ENCODE measurements around the gene NUDT2.

Gene NUDT2

DNA sequence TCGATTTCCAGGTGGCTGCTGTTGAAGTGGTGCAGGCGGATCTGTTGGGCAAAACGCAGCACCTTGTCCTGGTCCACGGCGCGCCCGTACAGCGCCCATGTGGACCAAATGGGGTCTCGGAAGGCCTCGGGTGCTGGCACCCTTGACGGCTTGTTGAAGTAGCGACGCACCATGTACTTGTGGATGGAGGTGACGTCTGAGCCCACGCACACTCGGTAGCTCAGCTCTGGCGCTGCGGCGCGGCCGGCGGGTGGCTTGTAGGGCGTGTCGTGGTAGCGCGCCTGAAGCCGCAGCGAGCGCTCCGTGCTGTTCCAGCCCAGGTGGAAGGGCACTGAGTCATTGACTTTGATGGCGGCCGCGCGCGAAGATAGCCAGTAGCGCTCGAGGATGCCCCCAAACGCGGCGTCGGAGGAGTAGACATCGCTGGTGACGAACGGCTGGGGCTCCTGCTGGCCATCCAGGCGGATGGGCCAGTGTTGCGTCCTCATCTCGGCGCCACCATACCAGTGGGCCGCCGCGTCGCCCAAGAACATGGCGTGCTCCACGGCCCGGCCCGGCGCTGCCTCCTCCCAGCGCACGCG, 42.6 kb downstream of the NUDT2 start:
- no peak for DNase-seq

DNA sequence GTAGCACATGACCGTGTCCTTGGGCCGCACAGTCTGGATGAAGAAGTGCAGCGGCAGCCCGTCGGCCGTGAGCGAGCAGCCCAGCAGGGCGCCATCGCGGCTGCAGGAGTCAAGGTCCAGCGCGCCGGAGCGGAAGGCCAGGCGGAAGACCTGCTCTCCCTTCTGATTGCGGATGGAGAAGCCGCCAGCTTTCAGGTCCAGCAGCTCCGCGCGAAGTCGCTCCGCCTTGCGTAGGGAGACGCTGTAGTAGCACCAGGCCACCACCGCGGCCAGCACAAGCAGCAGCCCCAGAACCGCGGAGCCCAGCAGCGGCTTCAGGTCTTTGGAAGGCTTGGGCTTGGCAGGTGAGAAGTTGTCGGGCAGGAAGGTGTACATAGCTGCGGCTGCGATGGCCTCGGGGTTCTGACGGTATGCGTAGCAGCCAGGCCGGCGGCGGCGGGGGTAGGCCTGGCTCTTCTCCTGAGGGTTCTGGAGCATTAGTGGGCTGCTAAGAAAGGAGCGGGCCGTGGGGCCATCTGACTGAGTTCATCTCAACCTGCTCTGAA, 43.2 kb downstream of the NUDT2 start:
- no peak for DNase-seq

DNA sequence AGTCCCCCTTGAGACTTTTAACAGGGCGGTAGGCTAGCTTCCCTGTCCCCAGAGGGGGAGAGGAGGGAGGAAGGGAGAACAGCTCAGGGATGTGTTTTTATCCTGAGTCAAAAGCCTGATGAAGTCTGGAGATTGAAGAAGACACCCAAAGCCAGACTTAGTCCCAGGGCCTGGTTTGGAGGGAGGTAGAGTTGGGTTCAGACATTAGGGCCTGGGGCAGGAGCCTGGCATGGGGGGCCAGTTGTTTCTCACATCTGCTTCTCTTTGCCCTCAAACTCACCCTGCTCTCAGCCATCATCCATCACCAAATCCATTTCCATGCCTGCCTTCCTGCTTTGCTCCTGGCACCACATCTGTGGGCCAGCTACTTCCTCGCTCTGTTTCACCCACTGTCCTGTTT, 44.4 kb downstream of the NUDT2 start:
- DNase-seq, result no peak

DNA sequence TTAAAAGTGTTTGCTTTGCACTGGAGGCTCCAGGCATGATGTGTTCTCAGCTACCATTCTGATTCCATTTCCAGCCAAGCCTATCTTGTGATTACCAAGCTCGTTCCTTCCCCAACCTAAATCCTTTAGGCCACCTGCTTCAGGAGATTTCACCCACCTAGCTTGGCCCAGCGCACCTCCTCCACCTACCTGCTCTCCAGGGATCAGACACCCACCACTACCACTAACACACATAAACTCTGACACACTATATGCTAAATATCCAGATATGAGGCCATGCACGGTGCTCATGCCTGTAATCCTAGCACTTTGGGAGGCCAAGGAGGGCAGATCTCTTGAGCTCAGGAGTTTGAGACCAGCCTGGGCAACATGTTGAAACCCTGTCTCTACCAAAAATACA, 45.0 kb downstream of the NUDT2 start:
- DNase-seq, result no peak

DNA sequence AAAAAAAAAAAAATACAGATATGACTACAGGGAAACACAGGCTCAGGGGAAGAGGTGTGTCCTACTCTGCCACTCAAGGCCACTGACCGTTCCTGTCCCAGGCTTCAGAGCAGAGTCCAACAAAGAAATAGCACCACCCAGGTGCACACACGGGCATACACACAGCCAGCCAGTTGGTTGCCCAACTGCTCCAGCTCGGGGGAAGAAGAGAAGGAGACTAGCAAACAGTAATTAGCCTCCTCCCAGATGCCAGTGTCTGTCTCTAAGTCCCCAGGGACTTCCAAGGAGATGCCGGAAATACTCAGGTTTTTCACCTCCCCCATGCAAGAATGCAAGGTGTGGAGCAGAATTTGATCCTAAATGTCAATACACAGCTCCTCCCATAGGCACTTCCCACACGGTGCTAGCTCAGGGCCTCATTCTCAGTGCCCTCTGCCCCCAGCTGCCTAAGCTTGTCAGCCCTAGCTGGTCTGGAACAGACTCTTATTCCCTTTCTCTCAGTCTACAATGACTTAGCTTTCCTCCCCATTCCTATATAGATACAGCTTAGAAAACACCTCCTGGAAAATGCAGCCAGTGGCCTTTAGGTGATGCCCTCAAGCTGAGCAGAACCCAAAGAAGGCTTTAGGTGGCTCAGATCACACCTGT, 45.7 kb downstream of the NUDT2 start:
- DNase-seq, result no peak

DNA sequence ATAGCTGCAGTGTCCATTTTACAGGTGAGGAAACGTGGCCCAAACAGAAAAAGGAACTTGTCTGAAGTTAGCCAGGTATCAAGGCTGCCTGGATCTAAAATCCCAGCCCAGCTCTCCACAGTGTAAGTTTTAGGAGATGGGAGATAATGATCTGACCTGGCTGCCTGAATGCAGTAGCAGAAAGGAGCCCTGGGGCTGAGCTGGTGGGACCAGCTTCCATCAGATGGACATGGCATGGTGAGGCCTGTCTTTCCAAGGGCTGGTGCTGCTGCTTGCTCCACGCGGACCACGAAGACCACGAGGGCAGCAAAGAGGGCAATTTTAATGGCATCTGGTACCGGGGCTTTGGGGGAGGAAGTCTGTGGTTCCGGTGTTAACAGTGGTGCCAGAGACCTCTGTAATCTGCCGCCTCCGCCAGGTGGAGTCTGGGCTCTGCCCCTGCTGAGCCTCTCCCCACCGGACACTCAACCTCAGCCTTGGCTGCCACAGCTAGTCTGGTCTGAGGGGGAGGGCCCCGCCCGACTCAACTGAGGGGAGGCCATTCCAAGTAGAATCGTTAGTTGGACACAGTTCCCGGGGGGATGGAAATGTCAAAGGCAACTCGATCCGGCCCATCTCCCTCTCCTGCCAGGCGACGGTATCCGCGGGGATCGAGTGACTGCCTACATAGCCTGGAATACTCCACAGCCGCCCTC, 46.7 kb downstream of the NUDT2 start:
- DNase-seq, result peak; percentile 44

DNA sequence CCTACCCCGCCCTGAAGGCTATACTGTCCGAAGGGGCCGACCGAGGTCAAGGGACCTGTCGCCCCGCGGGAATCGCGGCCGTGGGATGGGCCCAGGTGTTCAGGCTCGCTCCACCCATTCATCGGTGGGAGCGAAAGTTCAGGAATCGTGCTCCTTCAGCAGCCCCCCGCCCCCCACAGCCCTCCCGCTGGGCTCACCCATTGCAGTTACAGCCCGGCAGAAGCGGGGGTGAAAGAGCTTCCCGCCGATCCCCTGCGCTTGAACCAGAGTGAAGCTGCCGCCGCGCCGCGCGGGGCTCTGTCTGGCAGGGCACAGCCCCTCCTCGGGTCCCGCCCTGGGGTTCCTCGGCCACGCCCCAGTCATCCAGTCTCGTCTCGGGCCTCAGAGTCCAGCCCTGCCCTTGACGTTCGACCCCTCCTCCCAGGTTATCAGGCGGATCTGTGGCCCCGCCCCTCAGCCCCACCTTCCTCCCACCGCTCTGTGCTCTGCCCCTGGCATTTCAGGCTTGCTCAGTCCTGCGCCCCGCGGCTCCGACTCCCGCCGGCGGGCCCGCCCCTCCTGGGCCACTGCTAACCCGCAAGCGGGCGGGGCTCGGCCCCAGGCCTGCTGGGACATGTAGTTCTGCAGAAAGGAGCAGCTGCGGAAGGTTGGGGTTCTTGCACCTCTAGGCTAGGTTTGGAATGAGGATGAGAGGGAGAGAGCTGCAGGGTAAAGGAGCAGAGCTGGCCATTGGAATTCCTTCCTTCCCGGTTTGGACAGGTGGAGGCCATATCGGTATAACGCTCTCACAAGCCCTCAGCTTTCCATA, 47.4 kb downstream of the NUDT2 start, which contains the start of gene MYORG:
Gene MYORG, minus strand, starts transcription at position 303 of the 808 bp plus-strand sequence. CDS start 3,955 bp downstream, outside the sequence.
- peak; percentile 98 for DNase-seq

DNA sequence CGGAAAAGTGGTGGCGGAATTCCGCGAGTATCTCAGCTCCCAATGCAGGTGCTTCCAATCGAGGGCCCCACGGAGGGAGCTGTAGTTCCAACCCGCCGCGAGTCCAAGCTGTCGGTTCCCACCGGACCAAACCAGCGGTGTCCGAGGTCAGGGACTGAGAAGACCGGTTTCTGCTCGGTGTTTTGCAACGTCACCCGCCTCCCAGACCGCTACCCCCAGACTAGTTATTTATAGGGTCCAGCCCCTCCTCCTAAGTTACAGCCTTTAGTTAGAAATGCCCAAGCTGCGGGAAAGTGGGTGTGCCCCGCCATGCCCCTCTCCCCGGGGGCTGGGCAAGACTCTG, 48.0 kb downstream of the NUDT2 start:
- DNase-seq, result no peak

DNA sequence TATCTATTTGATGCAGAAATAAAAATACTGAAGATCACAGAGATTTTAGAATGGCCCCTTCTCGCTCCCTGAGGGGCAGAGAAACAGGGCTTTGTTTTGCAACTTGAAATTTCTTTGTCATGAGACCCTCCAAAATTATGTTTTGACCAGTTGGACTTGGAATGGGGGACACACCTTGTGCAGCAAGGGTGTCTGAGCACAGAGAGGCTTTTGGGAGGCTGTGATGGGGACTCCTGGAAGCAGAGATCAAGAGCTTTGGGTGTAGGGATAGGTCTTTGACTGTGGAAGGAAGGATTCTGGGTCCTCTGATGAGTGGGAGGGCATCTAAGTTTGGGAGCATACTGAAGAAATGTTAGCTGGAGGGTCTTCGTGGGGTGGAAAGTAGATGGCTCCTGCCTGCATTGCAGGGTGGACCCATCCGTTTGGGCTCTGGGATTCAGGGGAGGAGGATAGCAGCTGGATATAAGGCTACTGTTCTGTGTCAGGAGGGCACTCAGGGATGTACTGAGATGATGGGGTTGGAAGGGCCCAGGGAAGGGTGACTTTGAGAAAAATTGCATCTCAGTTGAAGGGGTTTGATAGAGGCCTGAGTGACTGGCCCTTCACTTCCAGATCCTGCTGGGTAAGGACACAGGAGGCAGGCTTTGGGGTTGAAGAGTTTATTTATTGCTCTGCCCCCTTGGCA, 49.1 kb downstream of the NUDT2 start:
- no peak for DNase-seq

DNA sequence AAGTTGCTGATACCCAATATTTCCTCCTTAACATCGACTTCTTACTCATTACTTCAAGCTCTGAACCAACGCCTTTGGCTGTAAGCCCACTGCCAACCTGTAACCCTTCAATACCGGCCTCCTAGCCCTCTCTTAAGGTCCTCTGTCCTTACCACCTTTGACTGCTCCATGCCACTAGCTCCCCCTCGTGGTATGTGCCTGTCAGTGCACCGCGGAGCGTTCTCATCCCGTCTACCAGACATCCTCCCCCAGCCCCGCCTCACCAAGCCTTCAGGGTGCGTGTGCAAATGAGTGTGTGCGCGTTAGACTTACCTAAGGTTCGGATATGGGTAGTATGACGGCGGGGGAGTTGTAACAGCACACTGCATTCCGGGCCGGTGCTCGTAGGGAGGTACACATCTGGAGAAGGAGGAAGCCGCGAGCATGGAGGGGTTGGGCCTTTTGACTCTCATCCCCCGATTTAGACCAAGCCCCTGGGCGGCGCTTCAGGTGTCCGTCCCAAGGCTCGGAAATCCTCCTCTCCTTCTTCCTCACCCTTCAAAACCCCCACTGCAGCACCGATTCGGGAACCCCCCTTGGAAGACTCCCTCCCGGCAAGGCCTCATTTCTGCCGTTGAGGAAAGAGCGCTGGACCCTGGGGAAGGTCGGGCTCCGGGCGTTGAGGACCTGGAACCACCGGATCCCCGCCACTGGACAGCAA, 50.1 kb downstream of the NUDT2 start:
- DNase-seq, result peak; percentile 89

DNA sequence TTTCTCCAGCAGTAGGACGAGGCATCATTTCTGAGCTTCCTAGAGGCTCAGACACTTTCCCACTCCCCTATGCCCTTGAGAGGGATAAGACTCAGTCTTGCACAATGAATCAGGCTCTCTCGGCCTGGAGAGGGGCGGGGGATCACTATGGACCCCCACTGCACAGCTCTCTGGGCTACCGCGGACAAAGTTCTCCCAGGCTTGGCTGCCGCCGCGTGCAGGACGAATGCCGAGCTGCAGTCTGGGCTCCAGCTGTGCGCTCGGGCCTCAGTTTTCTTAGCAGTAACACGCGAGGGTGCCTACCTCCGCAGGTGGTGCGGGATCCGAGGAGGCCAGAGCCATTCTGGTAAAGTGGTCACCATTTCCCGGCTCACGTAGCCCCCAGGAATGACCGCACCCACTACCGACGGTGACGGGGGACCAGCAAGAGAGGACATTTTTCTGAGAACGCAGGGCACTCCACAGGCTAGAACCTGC, 50.7 kb downstream of the NUDT2 start:
- no peak for DNase-seq

DNA sequence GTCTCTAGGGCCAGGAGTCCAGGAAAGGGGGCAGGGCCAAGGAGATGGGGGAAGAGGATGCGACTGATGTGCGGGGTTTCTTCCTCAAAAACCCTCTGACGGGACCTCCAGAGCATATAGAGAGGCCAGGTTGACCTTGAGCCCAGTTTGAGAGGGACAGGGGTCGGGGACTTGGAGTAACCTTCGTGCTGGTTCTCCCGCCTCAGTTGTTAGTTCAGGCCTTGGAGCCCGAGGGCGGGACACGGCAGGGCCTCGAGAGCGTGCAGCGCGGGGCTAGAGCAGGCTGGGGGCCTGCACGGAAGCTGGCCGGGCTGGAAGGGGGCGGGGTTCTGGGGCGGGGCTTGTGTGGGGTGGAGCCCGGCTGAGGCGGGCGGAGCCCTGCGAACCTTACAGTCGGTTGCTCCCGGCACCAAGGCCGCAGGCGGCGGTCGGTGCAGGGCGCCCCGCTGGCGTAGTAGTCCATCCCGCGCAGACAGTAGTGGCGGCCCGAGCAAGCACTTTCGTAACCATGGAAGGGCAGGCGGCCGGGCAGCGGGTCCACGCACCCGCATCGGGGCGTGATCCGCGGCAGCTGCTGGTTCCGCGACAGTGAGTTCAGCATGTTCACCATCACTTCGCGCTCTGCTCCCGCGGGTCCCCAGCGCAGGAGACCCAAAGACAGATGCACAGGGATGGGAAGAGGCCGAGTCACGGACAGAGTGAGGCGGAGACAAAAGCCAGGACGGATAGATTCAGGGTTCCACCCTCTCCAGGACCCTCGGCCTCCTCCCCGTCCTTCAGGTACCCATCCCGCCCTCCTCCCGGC, 51.3 kb downstream of the NUDT2 start:
- peak; percentile 72 for DNase-seq

DNA sequence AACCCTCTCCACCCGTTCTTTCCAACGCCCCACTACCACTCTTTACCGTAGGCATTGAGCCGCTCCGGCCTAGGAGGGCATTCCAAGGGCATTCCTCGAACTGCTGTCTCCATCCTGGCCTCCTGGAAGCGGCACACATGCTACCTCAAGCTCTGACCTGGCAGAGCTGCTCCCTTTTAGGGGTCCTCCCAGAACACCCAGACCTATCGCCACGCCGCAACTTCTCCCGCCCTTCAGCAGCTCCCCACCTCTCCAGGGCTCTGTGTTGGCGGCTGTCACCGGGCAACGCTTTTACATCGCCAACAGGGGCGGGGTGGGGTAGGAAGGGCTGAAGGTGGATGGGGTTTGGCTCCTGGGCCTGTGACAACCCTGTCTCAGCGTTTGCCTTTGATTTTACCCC, 52.0 kb downstream of the NUDT2 start:
- DNase-seq, result no peak

DNA sequence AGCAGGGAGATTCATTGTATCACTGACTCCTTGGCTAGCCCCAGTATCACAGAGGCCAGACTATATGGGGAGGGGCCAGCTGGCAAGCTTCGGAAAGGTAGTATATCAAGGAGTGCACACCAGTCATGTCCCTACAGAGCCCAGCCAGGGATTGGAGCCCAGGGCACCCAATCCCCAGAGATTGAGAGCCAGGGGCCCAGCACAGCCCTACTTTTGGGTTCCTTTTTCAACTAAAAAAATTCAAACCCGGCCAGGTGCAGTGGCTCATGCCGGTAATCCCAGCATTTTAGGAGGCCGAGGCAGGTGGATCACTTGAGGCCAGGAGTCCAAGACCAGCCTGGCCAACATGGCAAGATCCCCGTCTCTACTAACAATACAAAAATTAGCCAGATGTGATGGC, 52.7 kb downstream of the NUDT2 start:
- DNase-seq, result no peak

DNA sequence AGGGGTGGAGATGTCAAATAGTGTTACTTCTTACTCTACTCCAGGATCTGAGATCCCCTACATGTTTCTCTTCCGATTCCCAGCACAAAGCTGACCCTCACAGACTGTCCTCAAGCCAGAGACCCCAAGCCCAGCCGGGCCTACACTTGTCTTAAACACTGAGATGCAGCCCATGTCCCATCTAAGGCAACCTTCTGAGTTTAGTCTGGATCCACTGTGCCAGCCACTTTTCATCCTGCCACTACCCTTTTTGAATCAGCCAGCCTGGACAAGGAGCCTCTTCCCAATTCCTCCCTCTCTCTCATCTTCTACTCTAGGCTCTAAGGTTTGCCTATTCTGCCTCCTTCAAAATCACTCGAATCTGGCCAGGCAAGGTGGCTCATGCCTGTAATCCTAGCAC, 53.5 kb downstream of the NUDT2 start:
- no peak for DNase-seq

DNA sequence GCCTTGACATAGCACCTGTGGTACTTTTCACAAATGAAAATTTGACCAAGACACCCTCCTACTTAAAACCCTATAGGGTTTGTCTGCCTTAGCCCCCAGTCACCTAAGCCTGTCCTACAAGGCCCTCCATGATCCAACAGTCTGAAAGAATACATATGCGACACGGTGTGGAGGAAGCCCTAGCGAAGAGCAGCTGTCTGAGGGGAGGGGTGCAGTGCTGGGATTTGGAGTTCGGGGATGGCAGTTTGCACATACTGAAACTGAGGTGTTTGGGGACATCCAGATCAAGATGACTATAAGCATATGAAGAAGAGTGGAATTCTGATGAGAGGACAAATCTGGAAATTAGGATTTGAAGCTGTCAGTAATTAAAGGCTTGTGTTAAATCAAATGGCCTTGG, 54.5 kb downstream of the NUDT2 start:
- no peak for DNase-seq

DNA sequence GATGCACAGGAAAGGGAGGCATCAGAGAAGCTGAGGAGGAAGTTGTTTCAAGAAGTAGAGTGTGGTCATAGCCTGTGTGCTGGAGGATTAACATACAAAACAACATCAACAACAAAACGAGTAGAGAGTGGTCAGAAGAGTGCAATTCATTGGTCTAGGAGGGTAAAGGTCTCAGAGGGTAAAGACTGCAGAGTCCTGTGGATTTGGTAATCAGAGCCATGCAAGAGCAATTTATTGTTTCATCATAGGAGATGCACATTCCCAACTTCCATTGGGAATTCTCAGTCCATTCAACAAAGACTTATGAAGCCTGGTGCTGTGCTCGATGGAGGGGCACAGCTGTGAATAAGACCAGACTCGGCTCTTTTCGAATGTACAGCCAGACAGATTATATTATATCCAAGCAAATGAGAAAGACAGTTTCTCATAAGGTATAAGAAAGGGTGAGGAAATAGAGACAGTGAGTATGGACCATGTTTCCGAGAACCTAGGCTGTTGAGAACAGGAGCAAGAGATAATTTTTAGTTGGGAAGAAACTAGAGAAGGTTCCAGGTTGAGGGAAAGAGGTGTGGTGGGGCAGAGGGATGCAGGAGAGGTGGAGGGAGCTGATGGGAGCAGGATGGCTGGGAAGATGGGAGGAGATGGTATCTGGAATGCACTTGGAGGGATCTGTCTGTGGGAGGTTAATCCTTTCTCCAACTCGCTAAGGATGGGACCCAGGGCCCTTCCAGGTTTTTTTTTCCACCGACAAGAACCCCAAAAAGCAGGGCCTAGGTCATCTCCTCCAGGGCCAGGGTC, 55.2 kb downstream of the NUDT2 start:
- no peak for DNase-seq

DNA sequence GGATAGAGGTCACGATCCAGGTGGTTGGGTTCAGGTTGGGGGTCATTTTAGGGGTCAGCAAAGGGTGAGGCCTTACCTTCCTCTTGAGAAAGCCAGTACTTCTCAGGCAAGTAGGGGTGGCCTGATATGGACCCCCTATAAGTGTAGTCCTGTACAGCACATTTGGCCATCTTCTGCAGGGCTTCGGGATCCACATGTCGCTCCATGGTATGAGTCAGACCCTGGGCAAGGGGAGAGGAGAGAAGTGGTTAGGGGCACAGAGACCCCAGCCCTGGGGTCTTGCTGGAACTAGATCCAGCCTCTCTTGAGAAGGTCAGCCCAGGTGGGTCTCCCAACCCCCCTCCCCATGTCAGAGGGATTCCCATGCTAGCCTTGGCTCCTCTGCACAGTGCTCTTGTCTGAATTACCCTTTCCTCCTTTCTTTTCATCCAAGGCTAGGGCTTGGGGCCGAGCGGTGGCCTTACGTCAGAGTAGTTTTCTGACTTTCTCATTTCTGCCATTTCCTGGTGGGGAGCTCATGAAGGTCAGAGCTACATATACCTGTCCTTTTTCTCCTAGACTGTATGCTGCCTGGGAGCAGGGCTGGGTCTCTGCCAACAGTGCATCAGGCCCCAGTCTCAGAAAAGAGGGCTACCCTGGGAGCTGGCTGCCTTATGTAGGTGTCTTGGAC, 56.3 kb downstream of the NUDT2 start:
- no peak for DNase-seq

DNA sequence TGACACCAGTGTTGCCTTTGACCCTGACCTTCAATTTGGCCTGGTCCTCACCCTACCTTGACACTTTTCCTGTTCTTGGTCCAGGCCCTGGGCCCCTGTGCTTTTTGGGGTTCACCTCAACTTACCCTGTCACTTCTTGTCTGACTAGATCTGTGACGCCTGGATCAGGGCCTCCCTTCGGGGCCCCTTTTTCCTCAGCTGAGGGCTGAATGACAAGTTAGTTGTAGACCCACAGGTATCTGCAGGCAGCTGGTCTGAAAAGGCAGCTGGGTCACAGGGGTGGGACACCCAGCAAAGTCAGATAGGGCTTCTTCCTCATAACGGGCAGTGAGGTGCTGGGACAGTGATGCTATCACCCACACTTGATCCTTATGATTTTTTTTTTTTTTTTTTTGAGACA, 57.3 kb downstream of the NUDT2 start:
- no peak for DNase-seq

DNA sequence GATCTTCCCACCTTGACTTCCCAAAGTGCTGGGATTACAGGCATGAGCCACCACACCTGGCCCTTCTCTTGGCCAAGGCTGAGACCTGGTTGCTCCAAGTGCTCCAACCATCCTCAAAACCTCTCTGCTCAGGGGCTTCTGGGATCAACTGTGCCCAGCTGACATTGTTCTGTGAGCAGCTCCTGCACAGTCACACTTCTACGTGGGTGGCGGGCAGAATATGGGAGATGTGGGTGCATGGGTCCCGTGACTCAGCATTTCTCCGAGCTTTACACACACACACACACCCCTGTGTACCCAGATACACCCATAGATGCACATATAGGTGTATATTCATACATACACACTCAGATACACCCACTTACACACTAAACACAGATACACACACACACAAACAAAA, 57.9 kb downstream of the NUDT2 start:
- no peak for DNase-seq

Data from activated CD8-positive, alpha-beta memory T cell treated with anti-CD3 and anti-CD28 coated beads, Interleukin-2, amount 50 U/mL, for 4 hours (primary cell).